MM.1S (cell line): ENCODE results near the gene PREX1.

Source experiments
- DNase-seq: peaks from one replicate; pipeline ENCODE4 v3.0.0-alpha.2; 2015
- H2AFZ ChIP-seq: fragments of 300-600 bp; sonication (generic); 2 replicates; pipeline ENCODE4 v1.6.0; 2016; ENCODE audit warnings: antibody characterized with exemption, low read length
- H3F3A ChIP-seq: fragments of 300-600 bp; sonication (generic); 2 replicates; pipeline ENCODE4 v1.6.1; 2016; ENCODE audit warnings: mild to moderate bottlenecking, antibody characterized with exemption, low read length, moderate library complexity, mixed read lengths; ENCODE audit not compliant: insufficient read depth
- H3K27ac ChIP-seq: fragments of 300-600 bp; sonication (generic); 2 replicates; pipeline ENCODE4 v1.5.1; 2016; ENCODE audit warnings: mild to moderate bottlenecking, low read length
- H3K27me3 ChIP-seq: fragments of 300-600 bp; sonication (generic); replicated peaks from 2 replicates; pipeline ENCODE4 v1.6.0; 2016; ENCODE audit warnings: low read length; ENCODE audit not compliant: insufficient read depth
- H3K36me3 ChIP-seq: fragments of 300-600 bp; sonication (generic); replicated peaks from 2 replicates; pipeline ENCODE4 v1.6.1; 2016; ENCODE audit warnings: mild to moderate bottlenecking, low read length, mixed read lengths; ENCODE audit not compliant: insufficient read depth
- H3K4me1 ChIP-seq: fragments of 300-600 bp; sonication (generic); 2 replicates; pipeline ENCODE4 v1.6.1; 2016; ENCODE audit warnings: low read length, mixed read lengths
- H3K4me2 ChIP-seq: fragments of 300-600 bp; sonication (generic); 2 replicates; pipeline ENCODE4 v1.6.0; 2016; ENCODE audit warnings: low read depth, low read length
- H3K4me3 ChIP-seq: fragments of 300-600 bp; sonication (generic); 2 replicates; pipeline ENCODE4 v1.5.1; 2016; ENCODE audit warnings: low read length, mixed read lengths
- H3K79me2 ChIP-seq: fragments of 300-600 bp; sonication (generic); 2 replicates; pipeline ENCODE4 v1.6.1; 2016; ENCODE audit warnings: mixed run types, low read length, mixed read lengths
- H3K9ac ChIP-seq: fragments of 300-600 bp; sonication (generic); 2 replicates; pipeline ENCODE4 v1.6.1; 2016; ENCODE audit warnings: low read length, mixed read lengths
- H3K9me2 ChIP-seq: fragments of 300-600 bp; sonication (generic); replicated peaks from 2 replicates; pipeline ENCODE4 v1.6.1; 2016; ENCODE audit warnings: mild to moderate bottlenecking, low read length, mixed read lengths; ENCODE audit not compliant: insufficient read depth
- H3K9me3 ChIP-seq: fragments of 300-600 bp; sonication (generic); replicated peaks from 2 replicates; pipeline ENCODE4 v1.6.1; 2016; ENCODE audit warnings: mild to moderate bottlenecking, low read length, mixed read lengths; ENCODE audit not compliant: insufficient read depth
- H4K20me1 ChIP-seq: fragments of 300-600 bp; sonication (generic); 2 replicates; pipeline ENCODE4 v1.6.1; 2016; ENCODE audit warnings: mild to moderate bottlenecking, low read length, moderate library complexity, mixed read lengths; ENCODE audit not compliant: insufficient read depth
- EZH2 ChIP-seq: fragments of 300-600 bp; sonication (generic); optimal IDR thresholded peaks from 2 replicates; pipeline ENCODE3; 2017; ENCODE audit warnings: low read depth, mild to moderate bottlenecking, antibody characterized with exemption, low read length, mixed read lengths
- EZH2phosphoT487 ChIP-seq: fragments of 300-600 bp; sonication (generic); IDR thresholded peaks from 2 replicates; pipeline ENCODE4 v1.6.1; 2018; ENCODE audit warnings: antibody characterized with exemption, low read length
- TF ChIP-seq, protein P1 (sequence below): fragments of 300-600 bp; sonication (generic); IDR thresholded peaks from 2 replicates; pipeline ENCODE4 v1.5.1; 2016; ENCODE audit warnings: antibody characterized with exemption, low read length, mixed read lengths

The PREX1 gene

DNA sequence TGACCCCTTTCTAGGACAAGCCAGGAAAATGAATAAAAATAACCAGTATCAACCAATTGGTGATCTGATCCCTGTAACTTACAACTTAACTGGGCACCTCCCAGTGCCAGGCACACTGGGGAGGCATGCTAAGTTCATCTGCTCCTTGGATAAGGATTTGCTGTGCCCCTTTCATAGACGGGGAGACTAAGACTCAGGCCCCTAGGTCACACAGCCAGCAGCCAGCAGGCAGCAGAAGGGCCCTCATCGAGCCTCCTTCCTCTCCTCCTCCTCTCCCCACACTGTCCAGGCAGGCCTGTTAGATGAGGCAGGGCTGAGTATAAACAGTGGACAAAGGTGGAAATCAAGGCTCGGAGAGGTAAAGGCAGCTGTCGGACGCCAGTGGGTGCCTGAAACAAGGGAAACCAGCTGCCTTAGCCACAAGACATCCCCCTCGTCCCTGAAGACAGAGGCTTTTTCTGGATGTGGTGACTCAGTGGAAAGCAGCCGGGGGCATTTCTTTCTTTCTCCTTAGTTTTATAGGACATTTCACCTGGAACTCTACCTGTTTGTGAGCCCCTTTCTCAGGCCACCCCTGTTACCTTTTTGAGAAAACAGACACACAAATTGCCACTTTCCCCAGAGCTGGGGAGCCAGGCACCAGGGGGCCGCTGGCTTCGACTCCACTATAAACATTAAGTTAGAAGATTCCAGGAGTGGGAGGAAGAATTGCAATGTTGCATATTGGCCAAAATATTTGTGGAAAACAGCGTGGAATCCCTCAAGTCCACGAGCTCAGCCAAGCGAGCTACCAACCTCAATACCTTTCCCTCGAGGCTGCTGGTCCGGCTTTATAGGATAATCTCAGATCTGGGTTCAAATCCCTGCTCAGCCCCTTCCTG, 166.0 kb downstream of the PREX1 start:
- Histone ChIP-seq H3K9me2 (no peaks in the 10 kb centered on the region), H3K36me3 (no peaks in the 10 kb centered on the region), H3F3A (no peaks in the 10 kb centered on the region), H3K27ac (no peak overlapping the region), H3K4me1 (no peaks in the 10 kb centered on the region), H3K4me3 (no peak overlapping the region), H3K27me3 (no peaks in the 10 kb centered on the region), H3K9me3 (no peaks in the 10 kb centered on the region), H3K4me2 (no peak overlapping the region), H3K79me2 (no peaks in the 10 kb centered on the region), H4K20me1 (no peaks in the 10 kb centered on the region), H3K9ac (no peak overlapping the region), H2AFZ (no peak overlapping the region)
- TF ChIP-seq EZH2: no peak
- TF ChIP-seq EZH2phosphoT487: no peak
- TF ChIP-seq, protein P1, sequence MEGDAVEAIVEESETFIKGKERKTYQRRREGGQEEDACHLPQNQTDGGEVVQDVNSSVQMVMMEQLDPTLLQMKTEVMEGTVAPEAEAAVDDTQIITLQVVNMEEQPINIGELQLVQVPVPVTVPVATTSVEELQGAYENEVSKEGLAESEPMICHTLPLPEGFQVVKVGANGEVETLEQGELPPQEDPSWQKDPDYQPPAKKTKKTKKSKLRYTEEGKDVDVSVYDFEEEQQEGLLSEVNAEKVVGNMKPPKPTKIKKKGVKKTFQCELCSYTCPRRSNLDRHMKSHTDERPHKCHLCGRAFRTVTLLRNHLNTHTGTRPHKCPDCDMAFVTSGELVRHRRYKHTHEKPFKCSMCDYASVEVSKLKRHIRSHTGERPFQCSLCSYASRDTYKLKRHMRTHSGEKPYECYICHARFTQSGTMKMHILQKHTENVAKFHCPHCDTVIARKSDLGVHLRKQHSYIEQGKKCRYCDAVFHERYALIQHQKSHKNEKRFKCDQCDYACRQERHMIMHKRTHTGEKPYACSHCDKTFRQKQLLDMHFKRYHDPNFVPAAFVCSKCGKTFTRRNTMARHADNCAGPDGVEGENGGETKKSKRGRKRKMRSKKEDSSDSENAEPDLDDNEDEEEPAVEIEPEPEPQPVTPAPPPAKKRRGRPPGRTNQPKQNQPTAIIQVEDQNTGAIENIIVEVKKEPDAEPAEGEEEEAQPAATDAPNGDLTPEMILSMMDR: no peak
- DNase-seq: no peak

DNA sequence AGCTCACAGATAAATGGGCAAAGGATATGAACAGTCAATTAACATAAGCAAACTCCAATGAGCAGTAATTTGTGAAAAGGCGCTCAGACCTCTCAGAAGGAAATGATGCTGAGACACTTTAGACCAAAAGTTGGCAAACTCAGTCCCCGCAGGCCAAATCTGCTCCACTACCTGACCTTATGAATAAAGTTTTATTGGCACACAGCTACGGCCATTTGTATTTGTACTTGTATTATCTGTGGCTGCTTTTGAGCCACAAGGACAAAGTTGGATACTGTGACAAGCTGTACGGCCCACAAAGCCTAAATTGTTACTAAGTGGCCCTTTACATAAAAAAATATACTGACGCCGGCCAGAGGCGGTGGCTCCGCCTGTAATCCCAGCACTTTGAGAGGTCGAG, 167.0 kb downstream of the PREX1 start:
- Histone ChIP-seq H3F3A (no peaks in the 10 kb centered on the region), H3K36me3 (no peaks in the 10 kb centered on the region), H3K9me3 (no peaks in the 10 kb centered on the region), H3K4me1 (no peaks in the 10 kb centered on the region), H2AFZ (no peak overlapping the region), H4K20me1 (no peaks in the 10 kb centered on the region), H3K4me3 (no peak overlapping the region), H3K27me3 (no peaks in the 10 kb centered on the region), H3K79me2 (no peaks in the 10 kb centered on the region), H3K9me2 (no peaks in the 10 kb centered on the region), H3K9ac (no peak overlapping the region), H3K27ac (no peak overlapping the region), H3K4me2 (no peak overlapping the region)
- TF ChIP-seq EZH2 (no peak), EZH2phosphoT487 (no peak)
- TF ChIP-seq, protein P1: no peak
- no peak for DNase-seq

DNA sequence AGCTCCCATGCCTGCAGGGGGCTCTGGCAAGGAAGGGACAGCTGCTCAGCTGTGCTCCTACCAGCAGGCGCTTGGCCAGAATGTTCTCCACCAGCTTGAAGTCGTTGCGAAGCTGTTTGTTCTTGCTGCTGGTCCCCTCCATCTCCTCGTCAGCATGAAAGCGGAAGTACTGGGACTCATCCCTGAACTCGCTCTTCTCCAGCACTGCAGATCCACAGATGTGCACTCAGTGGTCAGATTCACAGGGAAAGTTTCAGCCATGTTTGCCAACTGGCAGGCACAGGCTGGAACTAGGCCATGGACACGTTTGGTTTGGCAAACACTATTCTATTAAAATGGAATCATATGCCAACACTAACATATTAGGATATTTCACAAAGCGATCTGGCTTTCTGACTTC, 167.9 kb downstream of the PREX1 start:
- no peak overlapping the region for H3K27ac ChIP-seq
- no peaks in the 10 kb centered on the region for H4K20me1 ChIP-seq
- no peak overlapping the region for H3K4me2 ChIP-seq
- no peaks in the 10 kb centered on the region for H3K4me1 ChIP-seq
- no peak overlapping the region for H3K4me3 ChIP-seq
- no peak overlapping the region for H2AFZ ChIP-seq
- no peaks in the 10 kb centered on the region for H3K9me3 ChIP-seq
- no peak overlapping the region for H3K9ac ChIP-seq
- no peaks in the 10 kb centered on the region for H3K36me3 ChIP-seq
- TF ChIP-seq EZH2: no peak
- TF ChIP-seq, protein P1: no peak
- no peak for TF ChIP-seq EZH2phosphoT487
- H3K9me2 ChIP-seq: no peaks in the 10 kb centered on the region
- H3K79me2 ChIP-seq: no peaks in the 10 kb centered on the region
- H3F3A ChIP-seq: no peaks in the 10 kb centered on the region
- no peak for DNase-seq
- no peaks in the 10 kb centered on the region for H3K27me3 ChIP-seq
